A673 (cell line): Measurements from ENCODE around the gene LRP1B.

ENCODE experiments used
- EZH2 ChIP-seq: fragments of 200-600 bp; sonication (generic); IDR thresholded peaks from 2 replicates; pipeline ENCODE4 v1.6.1; 2017; ENCODE audit warnings: borderline replicate concordance, low read depth, mild to moderate bottlenecking, mixed read lengths, antibody characterized with exemption, low read length; ENCODE audit not compliant: poor library complexity, severe bottlenecking
- TF ChIP-seq, protein P1 (sequence below): fragments of 300-800, 200-600 bp; sonication (generic); conservative IDR thresholded peaks from 2 replicates; pipeline ENCODE4 v1.5.1; 2017; ENCODE audit warnings: low read depth, mild to moderate bottlenecking, antibody characterized with exemption, low read length, moderate library complexity, mixed read lengths

DNA sequence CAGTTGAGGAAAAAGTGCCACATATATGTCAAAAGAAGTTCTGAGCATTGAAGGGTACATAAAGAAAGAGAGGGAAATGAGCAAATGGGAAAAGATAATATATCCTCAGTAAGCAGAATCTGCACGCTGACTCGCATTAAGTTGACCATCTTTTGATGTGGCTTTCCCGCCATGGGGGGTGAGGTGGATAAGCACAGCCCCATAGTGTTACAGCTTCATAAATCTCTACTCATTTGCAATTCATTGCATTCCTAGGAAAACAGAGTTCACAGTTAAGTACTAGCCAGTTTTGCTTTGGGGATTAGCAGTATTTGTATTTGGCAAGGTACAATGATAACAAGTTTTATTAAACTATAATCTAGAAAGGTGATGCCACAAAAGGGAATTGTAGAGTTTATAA, 814.2 kb downstream of the LRP1B start:
- TF ChIP-seq, protein P1, sequence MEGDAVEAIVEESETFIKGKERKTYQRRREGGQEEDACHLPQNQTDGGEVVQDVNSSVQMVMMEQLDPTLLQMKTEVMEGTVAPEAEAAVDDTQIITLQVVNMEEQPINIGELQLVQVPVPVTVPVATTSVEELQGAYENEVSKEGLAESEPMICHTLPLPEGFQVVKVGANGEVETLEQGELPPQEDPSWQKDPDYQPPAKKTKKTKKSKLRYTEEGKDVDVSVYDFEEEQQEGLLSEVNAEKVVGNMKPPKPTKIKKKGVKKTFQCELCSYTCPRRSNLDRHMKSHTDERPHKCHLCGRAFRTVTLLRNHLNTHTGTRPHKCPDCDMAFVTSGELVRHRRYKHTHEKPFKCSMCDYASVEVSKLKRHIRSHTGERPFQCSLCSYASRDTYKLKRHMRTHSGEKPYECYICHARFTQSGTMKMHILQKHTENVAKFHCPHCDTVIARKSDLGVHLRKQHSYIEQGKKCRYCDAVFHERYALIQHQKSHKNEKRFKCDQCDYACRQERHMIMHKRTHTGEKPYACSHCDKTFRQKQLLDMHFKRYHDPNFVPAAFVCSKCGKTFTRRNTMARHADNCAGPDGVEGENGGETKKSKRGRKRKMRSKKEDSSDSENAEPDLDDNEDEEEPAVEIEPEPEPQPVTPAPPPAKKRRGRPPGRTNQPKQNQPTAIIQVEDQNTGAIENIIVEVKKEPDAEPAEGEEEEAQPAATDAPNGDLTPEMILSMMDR, result no peak
- TF ChIP-seq EZH2, result no peak
